NCI-H146 (cell line): Measurements from ENCODE around the gene TAAR6.
"Not testable (repeated sequence)": the region's sequence is repeated elsewhere in the genome, so short reads cannot be mapped to it uniquely, and the experiment has no call there.

Experiments used
- DNase-seq: peaks from one replicate; lab custom pipeline; 2025; lab: John Stamatoyannopoulos, UW

TAAR6 gene, protein sequence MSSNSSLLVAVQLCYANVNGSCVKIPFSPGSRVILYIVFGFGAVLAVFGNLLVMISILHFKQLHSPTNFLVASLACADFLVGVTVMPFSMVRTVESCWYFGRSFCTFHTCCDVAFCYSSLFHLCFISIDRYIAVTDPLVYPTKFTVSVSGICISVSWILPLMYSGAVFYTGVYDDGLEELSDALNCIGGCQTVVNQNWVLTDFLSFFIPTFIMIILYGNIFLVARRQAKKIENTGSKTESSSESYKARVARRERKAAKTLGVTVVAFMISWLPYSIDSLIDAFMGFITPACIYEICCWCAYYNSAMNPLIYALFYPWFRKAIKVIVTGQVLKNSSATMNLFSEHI

DNA sequence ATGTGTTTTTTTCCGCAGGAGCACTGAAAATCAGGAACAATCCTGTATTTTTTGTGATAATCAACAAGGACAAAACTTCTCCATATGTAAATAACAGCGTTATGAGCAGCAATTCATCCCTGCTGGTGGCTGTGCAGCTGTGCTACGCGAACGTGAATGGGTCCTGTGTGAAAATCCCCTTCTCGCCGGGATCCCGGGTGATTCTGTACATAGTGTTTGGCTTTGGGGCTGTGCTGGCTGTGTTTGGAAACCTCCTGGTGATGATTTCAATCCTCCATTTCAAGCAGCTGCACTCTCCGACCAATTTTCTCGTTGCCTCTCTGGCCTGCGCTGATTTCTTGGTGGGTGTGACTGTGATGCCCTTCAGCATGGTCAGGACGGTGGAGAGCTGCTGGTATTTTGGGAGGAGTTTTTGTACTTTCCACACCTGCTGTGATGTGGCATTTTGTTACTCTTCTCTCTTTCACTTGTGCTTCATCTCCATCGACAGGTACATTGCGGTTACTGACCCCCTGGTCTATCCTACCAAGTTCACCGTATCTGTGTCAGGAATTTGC is at the start of gene TAAR6:
Gene TAAR6, plus strand, starts transcription at position 102 of the 557 bp plus-strand sequence. Its CDS starts 0 bp downstream, at position 102.
- DNase-seq: peak; percentile 62

- no peak for DNase-seq
These were observed 49.2 kb upstream of the TAAR6 start for GRCh38 chr6:132520953-132521352.

DNA sequence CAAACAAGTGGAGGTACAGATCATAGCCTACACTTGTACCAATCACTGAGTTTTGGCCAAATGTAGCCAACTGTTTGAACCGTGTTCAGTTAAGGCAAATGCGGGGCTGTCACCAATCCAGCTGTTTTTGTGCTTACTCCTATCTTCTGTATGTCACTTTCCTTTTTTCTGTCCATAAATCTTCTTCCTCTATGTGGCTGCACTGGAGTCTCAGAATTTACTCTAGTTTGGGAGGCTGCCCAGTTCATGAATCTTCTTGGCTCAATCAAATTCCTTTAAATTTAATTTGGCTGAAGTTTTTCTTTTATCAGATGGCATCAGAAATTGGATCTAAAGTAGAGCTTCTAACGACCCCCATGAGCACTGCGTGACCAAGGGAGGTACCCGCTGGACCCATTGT is 45.5 kb upstream of the TAAR6 start:
- no peak for DNase-seq

DNA sequence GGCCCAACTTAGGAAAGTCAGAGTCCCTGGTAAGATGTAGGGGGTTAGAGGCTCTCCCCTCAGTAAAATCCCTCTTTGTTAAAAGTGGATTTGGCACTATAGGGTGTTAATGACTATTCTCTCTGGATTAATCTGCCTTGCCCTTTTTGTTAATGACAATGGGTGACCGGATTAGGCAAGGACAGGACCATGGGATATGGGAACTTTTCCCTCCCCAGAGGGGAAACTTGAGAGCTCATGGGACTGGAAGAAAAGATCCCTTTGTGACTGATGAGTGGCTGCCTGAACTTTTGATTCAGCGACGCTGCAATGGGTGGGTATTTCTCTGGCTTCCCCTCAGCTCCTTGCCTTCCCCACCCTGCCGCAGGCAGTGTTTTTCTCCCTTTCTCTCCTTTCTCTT is 44.3 kb upstream of the TAAR6 start:
- no peak for DNase-seq

GRCh38 chr6:132526461-132526860 is 43.7 kb upstream of the TAAR6 start:
- DNase-seq: no peak

- DNase-seq: no peak
These were observed 42.3 kb upstream of the TAAR6 start for GRCh38 chr6:132527791-132528190.

DNA sequence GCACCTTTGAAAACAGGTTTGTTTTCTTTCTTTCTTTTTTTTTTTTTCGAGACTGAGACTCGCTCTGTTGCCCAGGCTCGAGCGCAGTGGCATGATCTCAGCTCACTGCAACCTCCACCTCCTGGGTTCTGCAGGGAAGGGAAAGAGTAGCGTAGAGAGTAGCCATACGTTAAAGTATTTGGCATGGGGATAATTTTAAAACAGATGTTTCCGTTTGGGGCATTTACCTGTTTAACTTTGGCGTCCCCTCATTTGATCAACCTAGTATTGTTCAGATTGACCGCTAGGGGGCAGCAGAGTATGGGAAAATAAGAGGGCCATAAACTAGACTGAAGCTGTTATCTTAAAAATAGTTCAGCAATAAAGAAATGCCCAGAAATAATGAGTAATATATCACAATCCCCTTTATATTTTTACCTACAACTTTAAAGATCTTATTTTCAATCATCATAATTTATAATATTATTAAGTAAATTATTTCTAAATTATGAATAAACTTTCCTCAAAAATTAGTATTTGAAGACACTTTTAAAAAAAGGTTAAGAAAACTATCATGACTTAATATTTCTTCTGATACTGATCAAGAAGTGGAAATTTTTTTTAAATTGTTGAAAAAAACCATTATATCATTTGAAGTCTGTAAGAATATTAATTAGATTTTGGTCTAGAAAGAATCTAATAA is 39.7 kb upstream of the TAAR6 start:
- DNase-seq: peak; percentile 85

GRCh38 chr6:132534546-132534945 is 35.6 kb upstream of the TAAR6 start:
- DNase-seq: not testable (repeated sequence)

DNA sequence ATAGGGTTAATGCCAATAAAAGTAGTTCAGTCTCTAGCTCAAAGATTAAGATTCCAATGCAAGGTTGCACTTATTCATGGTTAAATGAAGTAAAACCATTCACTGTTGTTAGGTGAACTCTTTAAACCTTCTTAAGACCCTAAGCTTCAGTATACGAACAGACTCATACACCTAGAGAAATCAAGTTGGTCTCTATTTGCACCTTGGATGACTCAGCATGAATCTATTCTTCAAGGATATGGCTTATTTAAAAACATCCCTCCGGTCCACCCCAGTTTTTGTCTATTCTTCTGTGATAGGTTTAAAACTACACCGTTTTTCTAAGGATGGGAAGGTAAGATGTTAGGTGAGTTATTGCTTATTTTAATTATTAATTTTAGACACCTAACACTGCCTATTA is 33.0 kb upstream of the TAAR6 start:
- DNase-seq: no peak

DNA sequence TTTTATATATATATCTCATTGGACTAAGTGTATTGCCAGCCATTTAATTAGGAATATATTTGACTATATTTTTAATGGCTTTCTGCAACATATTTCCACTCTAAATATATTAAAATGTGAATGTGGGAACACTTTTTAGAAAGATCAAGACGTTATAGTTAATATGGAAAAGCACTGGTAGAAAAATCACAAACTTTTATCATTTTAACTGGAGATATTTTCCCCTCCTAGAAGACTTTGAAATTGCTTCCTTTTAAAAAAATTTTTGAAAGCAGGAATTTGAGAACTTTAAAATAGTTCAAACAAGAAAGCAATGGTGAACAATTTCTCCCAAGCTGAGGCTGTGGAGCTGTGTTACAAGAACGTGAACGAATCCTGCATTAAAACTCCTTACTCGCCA is 32.1 kb upstream of the TAAR6 start, which contains the start of gene TAAR9:
Gene TAAR9, plus strand, starts transcription at position 301 of the 400 bp plus-strand sequence. Its CDS starts 13 bp downstream, at position 314.
- DNase-seq: no peak

DNA sequence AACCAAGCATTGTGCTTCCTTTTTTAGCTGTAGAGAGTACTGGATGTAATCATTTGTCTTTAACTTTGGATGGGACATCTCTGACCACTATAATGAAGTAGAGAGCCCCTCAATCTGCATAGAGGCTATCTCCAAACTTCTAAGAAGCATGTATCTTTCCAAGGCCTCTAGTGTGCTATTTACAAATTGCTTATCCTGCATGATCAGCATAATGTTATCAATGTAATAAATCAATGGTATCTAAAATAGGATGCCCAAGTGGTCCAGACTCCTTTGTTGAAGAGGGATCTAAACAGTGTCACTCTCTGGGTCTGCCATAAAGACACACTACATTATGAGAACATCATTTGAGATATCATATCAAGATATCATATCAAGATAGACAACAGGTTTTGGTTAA is 25.3 kb upstream of the TAAR6 start:
- DNase-seq: no peak

DNA sequence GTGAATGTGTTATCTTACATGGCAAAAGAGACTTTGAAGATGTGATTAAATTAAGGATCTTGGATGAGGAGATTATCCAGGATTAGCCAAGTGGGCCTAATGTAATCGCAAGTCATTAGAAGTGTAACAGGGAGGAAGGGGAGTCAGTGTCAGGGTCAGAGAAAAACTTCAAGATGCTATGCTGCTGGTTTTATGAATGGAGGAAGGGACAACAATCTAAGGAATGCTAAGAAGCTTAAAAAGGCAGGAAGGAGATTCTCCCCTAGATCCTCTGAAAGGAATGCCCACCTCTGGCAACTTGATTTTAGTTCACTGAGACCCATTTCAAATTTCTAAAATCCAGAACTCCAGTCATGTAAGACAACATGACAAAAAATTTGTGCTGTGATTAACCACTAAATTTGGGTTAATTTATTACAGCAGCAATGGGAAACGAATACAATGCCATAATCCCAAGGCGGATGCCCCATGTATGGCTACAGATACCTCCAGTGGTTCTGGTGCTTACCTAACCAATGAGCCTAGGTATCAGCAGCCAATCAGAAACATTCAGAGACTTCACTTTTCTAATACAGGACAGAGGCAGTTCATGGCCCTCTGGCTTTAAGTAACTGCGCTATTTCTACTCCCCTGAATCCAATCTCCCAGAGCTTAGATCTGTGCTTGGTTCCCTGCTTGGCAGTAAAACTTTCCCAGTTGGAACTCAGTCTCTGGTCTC is 21.2 kb upstream of the TAAR6 start:
- no peak for DNase-seq

DNA sequence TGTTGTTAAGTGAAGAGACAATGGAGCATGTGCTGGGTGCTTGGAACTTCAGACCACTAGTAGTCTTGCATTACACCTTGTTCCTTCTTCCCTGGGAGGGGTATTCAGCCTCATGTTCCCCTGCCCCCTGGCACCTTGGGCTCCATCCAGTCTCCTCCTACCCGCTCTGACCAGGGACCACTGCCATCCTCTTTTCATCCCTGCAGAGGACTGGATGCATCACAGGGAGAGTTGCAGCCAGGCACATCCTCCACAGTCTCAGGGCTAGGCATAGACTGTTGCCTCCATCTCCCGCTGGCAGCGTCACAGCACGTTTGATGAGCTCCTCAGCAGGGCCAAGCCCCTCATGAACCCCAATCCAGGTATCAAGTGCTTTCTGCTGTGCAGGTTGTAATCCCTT is 18.9 kb upstream of the TAAR6 start:
- no peak for DNase-seq

GRCh38 chr6:132552372-132552771 is 17.8 kb upstream of the TAAR6 start, which contains the start of gene TAAR8:
TAAR8 (plus strand) TSS chr6:132552672; CDS start chr6:132552693, 21 bp downstream.
- no peak for DNase-seq

- not testable (repeated sequence) for DNase-seq
These were observed 10.0 kb upstream of the TAAR6 start for GRCh38 chr6:132560087-132560486.

- no peak for DNase-seq
These were observed 3.7 kb upstream of the TAAR6 start for GRCh38 chr6:132566404-132566803.

GRCh38 chr6:132567566-132567965 is 2.6 kb upstream of the TAAR6 start:
- DNase-seq: no peak

DNA sequence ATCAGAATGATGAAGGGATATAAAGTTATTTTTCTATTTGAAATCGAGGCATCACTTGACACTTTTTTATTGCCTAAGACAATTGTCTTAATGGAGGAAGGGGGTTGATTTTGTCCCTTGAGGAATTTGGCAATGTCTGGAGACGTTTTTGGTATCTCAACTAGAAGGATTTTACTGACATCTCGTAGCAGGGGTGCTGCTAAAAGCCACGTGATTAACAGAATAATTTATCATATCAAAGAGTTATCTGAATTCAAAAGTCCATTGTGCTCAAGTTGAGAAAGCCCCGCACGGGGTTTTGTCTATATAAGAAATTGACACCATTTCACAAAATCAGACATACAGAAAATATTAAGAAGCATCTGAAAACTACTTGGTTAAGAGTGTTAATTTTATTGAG is 1.5 kb upstream of the TAAR6 start:
- no peak for DNase-seq

DNA sequence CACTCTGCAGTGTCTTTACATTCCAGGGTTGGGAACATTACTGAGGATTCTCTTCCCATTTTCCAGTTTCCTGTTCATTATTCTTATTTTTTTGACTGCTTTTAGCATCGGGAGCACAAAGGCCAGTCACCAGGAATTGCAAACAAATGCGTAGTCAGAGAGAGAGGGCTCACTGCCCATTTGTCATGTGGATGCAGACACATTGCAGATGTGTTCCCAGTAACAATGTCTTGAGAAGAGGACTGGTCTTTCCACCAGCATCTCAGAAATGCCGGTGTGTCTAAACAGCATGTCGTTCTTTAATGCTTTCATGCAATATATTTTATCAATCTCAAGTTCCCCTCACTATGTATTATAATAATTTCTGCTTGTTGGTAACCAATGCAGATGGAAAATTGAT is 952 bp upstream of the TAAR6 start:
- DNase-seq: no peak

DNA sequence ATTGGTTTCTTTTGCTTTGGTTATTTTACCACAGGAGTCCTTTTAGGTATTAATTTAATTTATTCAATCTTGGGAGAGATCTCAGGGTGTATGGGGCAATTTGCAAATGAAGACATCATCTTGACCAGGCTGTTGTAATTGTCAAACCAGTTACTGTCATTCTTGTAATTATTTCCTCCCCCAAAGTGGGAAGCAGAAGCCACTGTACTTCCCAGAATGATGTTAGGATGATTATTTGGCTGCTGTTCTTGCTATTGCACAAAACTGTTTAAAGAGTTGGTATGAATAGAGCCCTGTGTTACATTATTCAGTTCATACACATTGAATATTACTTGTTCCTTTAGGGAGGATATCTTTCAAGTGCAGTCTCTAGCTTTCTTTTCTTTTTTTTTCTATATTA is 1.7 kb downstream of the TAAR6 start:
- no peak for DNase-seq

- DNase-seq: no peak
These were observed 14.6 kb downstream of the TAAR6 start for GRCh38 chr6:132584698-132585097.

GRCh38 chr6:132587424-132587823 is 17.3 kb downstream of the TAAR6 start:
- DNase-seq: no peak
